BLaER1 (cell line): Measurements from ENCODE around the gene MAS1L.
"Not testable (repeated sequence)": the region's sequence is repeated elsewhere in the genome, so short reads cannot be mapped to it uniquely, and the experiment has no call there.

Source experiments
- H3K27ac ChIP-seq: shearing (Covaris generic); formaldehyde crosslinking; 2 replicates; pipeline ENCODE4 v1.8.1; 2022
- H3K27me3 ChIP-seq: shearing (Covaris generic); formaldehyde crosslinking; 2 replicates; pipeline ENCODE4 v1.8.1; 2022
- H3K36me3 ChIP-seq: shearing (Covaris generic); formaldehyde crosslinking; 2 replicates; pipeline ENCODE4 v1.8.1; 2022
- H3K4me1 ChIP-seq: shearing (Covaris generic); formaldehyde crosslinking; 2 replicates; pipeline ENCODE4 v1.8.1; 2022
- H3K4me2 ChIP-seq: shearing (Covaris generic); formaldehyde crosslinking; 2 replicates; pipeline ENCODE4 v1.8.1; 2022
- H3K4me3 ChIP-seq: shearing (Covaris generic); formaldehyde crosslinking; 2 replicates; pipeline ENCODE4 v1.8.1; 2022
- H3K9ac ChIP-seq: shearing (Covaris generic); formaldehyde crosslinking; 2 replicates; pipeline ENCODE4 v1.8.1; 2022
- H3K9me3 ChIP-seq: shearing (Covaris generic); formaldehyde crosslinking; 2 replicates; pipeline ENCODE4 v1.8.1; 2022
- H4K20me1 ChIP-seq: shearing (Covaris generic); formaldehyde crosslinking; 2 replicates; pipeline ENCODE4 v1.8.1; 2022
- Cebpa-rat ChIP-seq: shearing (Covaris generic); IDR thresholded peaks from 2 replicates; pipeline ENCODE4 v1.8.1; 2022

The MAS1L gene

GRCh38 chr6:29462022-29462421, 25.7 kb downstream of the MAS1L start:
- no peaks in the 10 kb centered on the region for H3K36me3 ChIP-seq
- no peak overlapping the region for H3K27ac ChIP-seq
- no peak overlapping the region for H3K9ac ChIP-seq
- no peaks in the 10 kb centered on the region for H3K4me1 ChIP-seq
- H3K9me3 ChIP-seq: no peaks in the 10 kb centered on the region
- no peak overlapping the region for H3K4me3 ChIP-seq
- H3K4me2 ChIP-seq: no peak overlapping the region
- TF ChIP-seq Cebpa-rat: no peak
- H3K27me3 ChIP-seq: no peaks in the 10 kb centered on the region
- H4K20me1 ChIP-seq: no peaks in the 10 kb centered on the region

- H3K4me1 ChIP-seq: no peaks in the 10 kb centered on the region
- H3K9me3 ChIP-seq: no peaks in the 10 kb centered on the region
- H3K9ac ChIP-seq: no peak overlapping the region
- no peak overlapping the region for H3K27ac ChIP-seq
- no peak overlapping the region for H3K4me2 ChIP-seq
- TF ChIP-seq Cebpa-rat: no peak
- H3K36me3 ChIP-seq: no peaks in the 10 kb centered on the region
- no peaks in the 10 kb centered on the region for H4K20me1 ChIP-seq
- no peaks in the 10 kb centered on the region for H3K27me3 ChIP-seq
- no peak overlapping the region for H3K4me3 ChIP-seq
Measured at GRCh38 chr6:29461021-29461814, 26.5 kb downstream of the MAS1L start.

- H3K4me3 ChIP-seq: no peak within 1 kb of the TSS
- no peaks in the 10 kb centered on the region for H3K9me3 ChIP-seq
- no peaks in the 10 kb centered on the region for H3K36me3 ChIP-seq
- H3K27ac ChIP-seq: no peak within 1 kb of the TSS
- H3K4me1 ChIP-seq: no peaks in the 10 kb centered on the region
- H3K27me3 ChIP-seq: no peaks in the 10 kb centered on the region
- H4K20me1 ChIP-seq: no peaks in the 10 kb centered on the region
- no peak within 1 kb of the TSS for H3K9ac ChIP-seq
- no peak for TF ChIP-seq Cebpa-rat
- no peak within 1 kb of the TSS for H3K4me2 ChIP-seq
Measured at GRCh38 chr6:29456971-29457370, 30.8 kb downstream of the MAS1L start, which contains the start of the genes OR11A1 and OR2H1. Gene OR11A1 (minus strand): TSS chr6:29457071. CDS start chr6:29427641, 29,430 bp downstream. Gene OR2H1 (plus strand): TSS chr6:29457155. CDS start chr6:29461770, 4,615 bp downstream.

GRCh38 chr6:29451471-29452193, 36.1 kb downstream of the MAS1L start:
- H3K9ac ChIP-seq: no peak overlapping the region
- TF ChIP-seq Cebpa-rat: no peak
- H3K4me2 ChIP-seq: no peak overlapping the region
- H3K9me3 ChIP-seq: no peaks in the 10 kb centered on the region
- no peaks in the 10 kb centered on the region for H3K27me3 ChIP-seq
- H3K36me3 ChIP-seq: no peaks in the 10 kb centered on the region
- H3K4me3 ChIP-seq: no peak overlapping the region
- H3K27ac ChIP-seq: no peak overlapping the region
- H4K20me1 ChIP-seq: no peaks in the 10 kb centered on the region
- no peaks in the 10 kb centered on the region for H3K4me1 ChIP-seq

GRCh38 chr6:29447670-29448069, 40.1 kb downstream of the MAS1L start:
- no peak overlapping the region for H3K4me3 ChIP-seq
- TF ChIP-seq Cebpa-rat: no peak
- H3K9me3 ChIP-seq: 0 out of 2 replicates have a peak, but pooled peaks cover 12% of the 10 kb centered on the region
- H3K27ac ChIP-seq: no peak overlapping the region
- no peak overlapping the region for H3K4me2 ChIP-seq
- no peaks in the 10 kb centered on the region for H4K20me1 ChIP-seq
- no peaks in the 10 kb centered on the region for H3K4me1 ChIP-seq
- no peaks in the 10 kb centered on the region for H3K36me3 ChIP-seq
- H3K9ac ChIP-seq: no peak overlapping the region
- H3K27me3 ChIP-seq: no peaks in the 10 kb centered on the region

- not testable (repeated sequence) for H3K9ac ChIP-seq, H3K4me2 ChIP-seq, H3K27ac ChIP-seq, H4K20me1 ChIP-seq, H3K4me1 ChIP-seq, H3K27me3 ChIP-seq, H3K36me3 ChIP-seq, H3K4me3 ChIP-seq
- 0 out of 2 replicates have a peak, but pooled peaks cover 12% of the 10 kb centered on the region for H3K9me3 ChIP-seq
Measured at GRCh38 chr6:29444031-29444430, 43.7 kb downstream of the MAS1L start.

GRCh38 chr6:29442719-29443118, 45.0 kb downstream of the MAS1L start:
- H3K4me3 ChIP-seq: no peak overlapping the region
- H4K20me1 ChIP-seq: no peaks in the 10 kb centered on the region
- H3K9me3 ChIP-seq: 0 out of 2 replicates have a peak, but pooled peaks cover 12% of the 10 kb centered on the region
- H3K9ac ChIP-seq: no peak overlapping the region
- H3K27me3 ChIP-seq: no peaks in the 10 kb centered on the region
- no peak overlapping the region for H3K4me2 ChIP-seq
- no peak for TF ChIP-seq Cebpa-rat
- no peak overlapping the region for H3K27ac ChIP-seq
- no peaks in the 10 kb centered on the region for H3K4me1 ChIP-seq
- no peaks in the 10 kb centered on the region for H3K36me3 ChIP-seq

- no peak for TF ChIP-seq Cebpa-rat
- Histone ChIP-seq H4K20me1 (no peaks in the 10 kb centered on the region), H3K9ac (no peak within 1 kb of the TSS), H3K4me3 (no peak within 1 kb of the TSS), H3K36me3 (no peaks in the 10 kb centered on the region), H3K27me3 (no peaks in the 10 kb centered on the region), H3K4me1 (no peaks in the 10 kb centered on the region), H3K27ac (no peak within 1 kb of the TSS), H3K9me3 (0 out of 2 replicates have a peak, but pooled peaks cover 5% of the 10 kb centered on the region), H3K4me2 (no peak within 1 kb of the TSS)
Measured at GRCh38 chr6:29439006-29439405, 48.8 kb downstream of the MAS1L start, which contains the start of gene OR10C1. Gene OR10C1 (plus strand): TSS chr6:29439306. CDS start chr6:29440016, 710 bp downstream.

GRCh38 chr6:29436730-29437129, 51.0 kb downstream of the MAS1L start:
- H3K4me1 ChIP-seq, H3K36me3 ChIP-seq, H3K9me3 ChIP-seq, H3K4me2 ChIP-seq, H3K9ac ChIP-seq, H3K4me3 ChIP-seq, H3K27ac ChIP-seq, H4K20me1 ChIP-seq, H3K27me3 ChIP-seq: not testable (repeated sequence)
